ENCODE results near the gene PRM1.

Gene PRM1

GRCh38 chr16:11296706-11297491 is 15.8 kb upstream of the PRM1 start:
- no peak for TF ChIP-seq CTCF (IDR thresholded peaks at IDR 0.05; ENCODE audit: extremely low read depth, insufficient read depth, missing control alignments)
- in situ Hi-C loops (cut with MboI; ENCODE audit: low pct_unique_long_range_greater_than_20kb, low sequenced_read_pairs, unreplicated experiment): no loop called here
- no peak for DNase-seq (ENCODE audit: low spot score)

DNA sequence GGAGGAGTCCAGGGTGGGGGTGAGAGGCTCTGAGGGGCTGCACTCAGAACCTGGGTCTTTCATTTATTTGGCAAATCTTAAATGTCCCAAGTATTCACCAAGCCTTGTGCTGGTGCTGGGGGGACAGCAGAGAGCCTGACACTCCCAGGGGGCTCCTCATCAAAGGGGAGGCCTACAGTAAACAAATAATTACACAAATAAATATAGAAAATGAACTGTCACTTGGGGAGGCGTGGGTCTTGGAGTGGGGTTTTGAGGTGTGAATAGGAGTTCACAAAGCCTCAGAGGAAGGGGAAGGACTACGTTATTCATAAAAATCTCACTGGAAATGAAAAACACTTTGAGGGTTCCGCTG is 15.2 kb upstream of the PRM1 start:
- in situ Hi-C loops (cut with MboI; ENCODE audit: low pct_unique_long_range_greater_than_20kb, low sequenced_read_pairs, unreplicated experiment): no loop called here
- no peak for DNase-seq (ENCODE audit: low spot score)
- TF ChIP-seq CTCF (IDR thresholded peaks at IDR 0.05; ENCODE audit: extremely low read depth, insufficient read depth, missing control alignments): no peak

DNA sequence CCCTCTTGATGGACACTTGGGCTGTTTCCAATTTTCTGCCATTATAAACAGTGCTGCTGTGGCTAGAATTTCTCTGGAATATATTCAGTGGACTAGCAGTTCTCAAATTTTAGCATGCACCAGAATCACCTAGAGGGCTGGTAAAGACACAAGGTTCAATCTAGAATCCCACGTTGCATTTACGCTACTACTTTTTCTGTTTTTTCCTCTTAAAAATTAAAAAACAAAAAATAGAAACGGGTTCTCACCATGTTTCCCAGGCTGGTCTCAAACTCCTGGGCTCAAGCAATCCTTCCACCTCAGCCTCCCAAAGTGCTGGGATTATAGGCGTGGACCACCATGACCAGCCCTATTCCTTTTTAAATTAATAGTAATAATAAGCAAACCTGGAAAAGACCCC is 14.5 kb upstream of the PRM1 start:
- no peak for DNase-seq (ENCODE audit: low spot score)
- in situ Hi-C loops (cut with MboI; ENCODE audit: low pct_unique_long_range_greater_than_20kb, low sequenced_read_pairs, unreplicated experiment): no loop called here
- no peak for TF ChIP-seq CTCF (IDR thresholded peaks at IDR 0.05; ENCODE audit: extremely low read depth, insufficient read depth, missing control alignments)

GRCh38 chr16:11292076-11292748 is 11.1 kb upstream of the PRM1 start:
- DNase-seq (ENCODE audit: low spot score): no peak
- no peak for TF ChIP-seq CTCF (IDR thresholded peaks at IDR 0.05; ENCODE audit: extremely low read depth, insufficient read depth, missing control alignments)
- in situ Hi-C loops (cut with MboI; ENCODE audit: low pct_unique_long_range_greater_than_20kb, low sequenced_read_pairs, unreplicated experiment): no loop called here

- in situ Hi-C loops (cut with MboI; ENCODE audit: low pct_unique_long_range_greater_than_20kb, low sequenced_read_pairs, unreplicated experiment): no loop called here
- DNase-seq (ENCODE audit: low spot score): no peak
These were observed 10.1 kb upstream of the PRM1 start for GRCh38 chr16:11291091-11291703.

More at GRCh38 chr16:11291091-11291703, 10.1 kb upstream of the PRM1 start:
- TF ChIP-seq CTCF (IDR thresholded peaks at IDR 0.05; ENCODE audit: extremely low read depth, insufficient read depth, missing control alignments): no peak

Data from GM13977 (cell line).